Esophagus squamous epithelium (tissue), 4 donors: ENCODE data around the gene VEZF1.

Source experiments
- CTCF ChIP-seq, 6 experiments: fragments of 450-650 bp in 4 of 6; fragments of 200-600 bp in 2 of 6; sonication (generic) in 2 of 6; IDR thresholded peaks; one replicate each; pipeline ENCODE4 v1.5.1; 2016 to 2019; ENCODE audit warnings: antibody characterized with exemption in 6 of 6, mild to moderate bottlenecking in 4 of 6, moderate library complexity in 4 of 6
- POLR2A ChIP-seq, 4 donors: fragments of 450-650 bp; IDR thresholded peaks; one replicate each; pipeline ENCODE4 v1.6.1; 2017; ENCODE audit warnings: antibody characterized with exemption in 4 of 4, mild to moderate bottlenecking in 4 of 4, moderate library complexity in 3 of 4

- TF ChIP-seq POLR2A (IDR thresholded peaks at IDR 0.05): no peak
- TF ChIP-seq CTCF (IDR thresholded peaks at IDR 0.05): no peak
These were observed 2.4 kb downstream of the VEZF1 start for GRCh38 chr17:57985675-57985974.
